Measurements from ENCODE around the gene GPR6. TPM values are rescaled to one million over a fixed set of nuclear protein-coding genes. Genes with fewer than 3 reads are reported as not detected.

The GPR6 gene
- total RNA-seq, 1 experiment from 2014 or later, result not detected

DNA sequence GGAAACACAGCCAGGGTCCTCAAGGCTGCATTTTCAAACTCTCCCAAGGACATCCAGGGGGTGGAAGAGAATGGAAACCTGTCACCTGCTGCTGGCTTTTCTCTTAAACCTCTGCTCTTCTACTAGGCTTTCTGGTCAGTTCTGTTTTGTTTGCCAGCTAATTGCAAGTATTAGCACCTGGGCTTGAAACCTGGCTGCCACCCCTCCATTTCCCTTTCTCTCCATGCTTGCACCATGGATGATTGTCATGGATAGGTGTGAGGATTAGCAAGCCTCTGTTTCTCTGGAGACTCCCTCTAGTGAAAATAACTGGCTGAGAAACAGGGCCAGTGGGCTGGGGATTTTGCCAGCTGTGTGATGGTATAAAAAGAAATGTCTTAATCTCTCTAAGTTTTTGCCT is 33.0 kb upstream of the GPR6 start:
- TF ChIP-seq, protein P1, sequence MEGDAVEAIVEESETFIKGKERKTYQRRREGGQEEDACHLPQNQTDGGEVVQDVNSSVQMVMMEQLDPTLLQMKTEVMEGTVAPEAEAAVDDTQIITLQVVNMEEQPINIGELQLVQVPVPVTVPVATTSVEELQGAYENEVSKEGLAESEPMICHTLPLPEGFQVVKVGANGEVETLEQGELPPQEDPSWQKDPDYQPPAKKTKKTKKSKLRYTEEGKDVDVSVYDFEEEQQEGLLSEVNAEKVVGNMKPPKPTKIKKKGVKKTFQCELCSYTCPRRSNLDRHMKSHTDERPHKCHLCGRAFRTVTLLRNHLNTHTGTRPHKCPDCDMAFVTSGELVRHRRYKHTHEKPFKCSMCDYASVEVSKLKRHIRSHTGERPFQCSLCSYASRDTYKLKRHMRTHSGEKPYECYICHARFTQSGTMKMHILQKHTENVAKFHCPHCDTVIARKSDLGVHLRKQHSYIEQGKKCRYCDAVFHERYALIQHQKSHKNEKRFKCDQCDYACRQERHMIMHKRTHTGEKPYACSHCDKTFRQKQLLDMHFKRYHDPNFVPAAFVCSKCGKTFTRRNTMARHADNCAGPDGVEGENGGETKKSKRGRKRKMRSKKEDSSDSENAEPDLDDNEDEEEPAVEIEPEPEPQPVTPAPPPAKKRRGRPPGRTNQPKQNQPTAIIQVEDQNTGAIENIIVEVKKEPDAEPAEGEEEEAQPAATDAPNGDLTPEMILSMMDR (IDR thresholded peaks at IDR 0.05; ENCODE audit: unreplicated experiment), result no peak
- intact Hi-C loops (cut with micrococcal nuclease), result no loop called here
- H3K27ac Mint-ChIP-seq (ENCODE audit: low read depth, unreplicated experiment), result no peak overlapping the region
- DNase-seq (ENCODE audit: unreplicated experiment), result no peak
- ChIA-PET POLR2A (interaction anchor here (1.0 kb wide), 1 partner anchor 118 kb away, joined by 4 read pairs; no protein-coding TSS in a partner anchor), CTCF (interaction anchor here (0.6 kb wide), 1 partner anchor 329 kb away, joined by 3 read pairs; no protein-coding TSS in a partner anchor)
- no peaks in the 10 kb centered on the region for H3K36me3 Mint-ChIP-seq (ENCODE audit: insufficient read depth, unreplicated experiment)
- no peak overlapping the region for H3K4me3 Mint-ChIP-seq (ENCODE audit: unreplicated experiment)
- no peaks in the 10 kb centered on the region for H3K4me1 Mint-ChIP-seq (ENCODE audit: insufficient read depth, unreplicated experiment)
- peaks cover 56% of the 10 kb centered on the region for H3K27me3 Mint-ChIP-seq (ENCODE audit: insufficient read depth, unreplicated experiment)
- H3K9me3 Mint-ChIP-seq (ENCODE audit: unreplicated experiment), result no peaks in the 10 kb centered on the region
- no TSS peak for BruUV-seq (replicated peaks)

DNA sequence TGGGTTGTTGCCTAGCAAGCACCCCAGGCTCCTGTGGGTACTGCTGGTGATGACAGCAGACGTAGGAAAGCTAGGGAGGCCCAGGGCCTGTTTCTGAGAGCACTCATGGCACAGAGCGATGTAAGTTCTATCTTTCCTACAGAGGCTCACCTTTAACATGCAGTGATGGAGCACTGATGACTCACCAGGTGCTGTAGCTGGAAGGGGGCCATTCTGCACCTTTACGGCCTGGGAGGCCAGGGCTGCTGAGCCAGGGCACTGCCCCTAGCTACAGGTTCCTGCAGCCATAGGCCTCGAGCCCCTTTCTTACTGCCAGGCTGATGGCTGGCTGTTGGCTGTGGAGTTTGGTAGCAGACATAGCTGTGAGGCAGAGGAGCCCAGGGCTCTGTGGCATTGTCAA is 31.1 kb upstream of the GPR6 start:
- ChIA-PET CTCF (interaction anchor here (0.6 to 1.0 kb wide), 2 partner anchors 92 to 152 kb away, joined by 3 read pairs; no protein-coding TSS in a partner anchor), POLR2A (no interaction called here)
- Mint-ChIP-seq H3K36me3 (ENCODE audit: insufficient read depth, unreplicated experiment) (no peaks in the 10 kb centered on the region), H3K27me3 (ENCODE audit: insufficient read depth, unreplicated experiment) (peaks cover 40% of the 10 kb centered on the region), H3K4me3 (ENCODE audit: unreplicated experiment) (no peak overlapping the region), H3K27ac (ENCODE audit: low read depth, unreplicated experiment) (no peak overlapping the region), H3K9me3 (ENCODE audit: unreplicated experiment) (no peaks in the 10 kb centered on the region), H3K4me1 (ENCODE audit: insufficient read depth, unreplicated experiment) (no peaks in the 10 kb centered on the region)
- no TSS peak for BruUV-seq (replicated peaks)
- intact Hi-C loops (cut with micrococcal nuclease), result no loop called here
- no peak for DNase-seq (ENCODE audit: unreplicated experiment)
- TF ChIP-seq, protein P1 (IDR thresholded peaks at IDR 0.05; ENCODE audit: unreplicated experiment), result no peak

DNA sequence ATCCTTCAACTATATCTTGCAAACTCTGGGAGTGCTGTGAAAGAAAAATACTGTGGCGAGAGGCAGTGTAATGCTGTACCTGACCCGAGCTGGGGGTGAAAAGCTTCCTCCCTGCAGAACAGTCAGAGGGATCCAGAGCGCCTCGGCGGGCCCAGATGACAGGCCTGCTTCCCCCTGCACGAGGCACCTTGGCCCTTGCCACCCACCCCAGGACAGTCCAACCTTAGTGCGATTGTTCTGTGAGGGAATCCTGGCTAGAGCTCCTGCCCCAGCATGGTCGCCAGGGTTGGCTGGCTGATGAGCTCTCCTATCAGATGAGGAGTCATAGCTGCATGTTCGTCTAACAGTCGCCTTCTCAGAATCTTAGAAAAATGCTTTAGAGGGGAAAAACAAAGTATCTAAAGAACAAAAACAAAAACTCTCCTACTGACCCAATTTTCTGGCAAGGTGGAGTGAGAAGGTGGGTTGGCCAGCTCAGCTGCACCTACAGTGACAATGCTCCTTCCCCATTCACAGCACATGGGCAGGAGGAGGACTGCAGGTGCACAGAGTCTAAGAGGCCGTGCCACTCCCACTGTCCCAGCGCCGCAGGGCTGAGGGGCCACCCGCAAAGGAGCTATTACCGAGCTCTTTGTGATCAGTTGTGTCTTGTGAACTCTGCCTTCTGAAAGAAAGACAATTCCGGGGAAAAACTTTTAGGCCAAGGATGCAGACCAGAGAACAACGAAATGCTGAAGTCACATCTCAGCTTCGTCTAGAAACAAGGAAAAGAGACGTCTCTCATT is 28.6 kb upstream of the GPR6 start:
- TF ChIP-seq, protein P1 (IDR thresholded peaks at IDR 0.05; ENCODE audit: unreplicated experiment), result no peak
- H3K36me3 Mint-ChIP-seq (ENCODE audit: insufficient read depth, unreplicated experiment), result no peaks in the 10 kb centered on the region
- peaks cover 3% of the 10 kb centered on the region for H3K9me3 Mint-ChIP-seq (ENCODE audit: unreplicated experiment)
- DNase-seq (ENCODE audit: unreplicated experiment), result no peak
- no peak overlapping the region for H3K27ac Mint-ChIP-seq (ENCODE audit: low read depth, unreplicated experiment)
- H3K4me1 Mint-ChIP-seq (ENCODE audit: insufficient read depth, unreplicated experiment), result no peaks in the 10 kb centered on the region
- H3K4me3 Mint-ChIP-seq (ENCODE audit: unreplicated experiment), result no peak overlapping the region
- CTCF ChIA-PET, result interaction anchor here (0.6 to 0.7 kb wide), 2 partner anchors 89 to 442 kb away, joined by 3 read pairs; no protein-coding TSS in a partner anchor
- intact Hi-C loops (cut with micrococcal nuclease), result no loop called here
- POLR2A ChIA-PET, result no interaction called here
- BruUV-seq (replicated peaks), result no TSS peak
- H3K27me3 Mint-ChIP-seq (ENCODE audit: insufficient read depth, unreplicated experiment), result peaks cover 20% of the 10 kb centered on the region

DNA sequence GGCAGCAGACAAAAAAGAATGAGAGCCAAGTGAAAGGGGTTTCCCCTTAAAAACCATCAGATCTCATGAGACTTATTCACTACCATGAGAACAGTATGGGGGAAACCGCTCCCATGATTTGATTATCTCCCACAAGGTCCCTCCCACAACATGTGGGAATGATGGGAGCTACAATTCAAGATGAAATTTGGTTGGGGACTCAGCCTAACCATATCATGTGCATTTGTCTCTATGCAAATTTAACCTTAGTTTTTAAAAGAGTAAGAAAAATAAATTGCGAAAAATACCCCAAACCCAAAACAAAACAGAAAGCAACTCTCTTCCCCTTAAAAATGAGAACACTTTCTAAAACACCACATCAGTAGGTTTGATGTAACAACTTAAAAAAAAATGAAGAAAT is 22.6 kb upstream of the GPR6 start:
- H3K27ac Mint-ChIP-seq (ENCODE audit: low read depth, unreplicated experiment), result no peak overlapping the region
- ChIA-PET CTCF (interaction anchor here (0.7 kb wide), 1 partner anchor 233 kb away, joined by 3 read pairs; no protein-coding TSS in a partner anchor), POLR2A (no interaction called here)
- TF ChIP-seq, protein P1 (IDR thresholded peaks at IDR 0.05; ENCODE audit: unreplicated experiment), result no peak
- peaks cover 10% of the 10 kb centered on the region for H3K27me3 Mint-ChIP-seq (ENCODE audit: insufficient read depth, unreplicated experiment)
- intact Hi-C loops (cut with micrococcal nuclease), result no loop called here
- peaks cover 8% of the 10 kb centered on the region for H3K9me3 Mint-ChIP-seq (ENCODE audit: unreplicated experiment)
- no TSS peak for BruUV-seq (replicated peaks)
- no peak for DNase-seq (ENCODE audit: unreplicated experiment)
- no peaks in the 10 kb centered on the region for H3K36me3 Mint-ChIP-seq (ENCODE audit: insufficient read depth, unreplicated experiment)
- no peak overlapping the region for H3K4me3 Mint-ChIP-seq (ENCODE audit: unreplicated experiment)
- H3K4me1 Mint-ChIP-seq (ENCODE audit: insufficient read depth, unreplicated experiment), result no peaks in the 10 kb centered on the region
